GM18951 (cell line): ENCODE measurements around the gene CYTL1.
"Not testable (repeated sequence)": the region's sequence is repeated elsewhere in the genome, so short reads cannot be mapped to it uniquely, and the experiment has no call there.

ENCODE experiments used
- POLR2A ChIP-seq: IDR thresholded peaks from 4 replicates; pipeline ENCODE4 v1.6.1; 2011; ENCODE audit warnings: mild to moderate bottlenecking; ENCODE audit not compliant: insufficient read length, insufficient read depth; ENCODE audit errors: extremely low read depth
- in situ Hi-C: fragments of 300-500 bp; cut with MboI; formaldehyde crosslinking; loops from one replicate; pipeline ENCODE4 v1.12.0; 2022; ENCODE audit warnings: low sequenced_read_pairs, mixed read lengths, inconsistent platforms; ENCODE audit not compliant: unreplicated experiment

The CYTL1 gene

DNA sequence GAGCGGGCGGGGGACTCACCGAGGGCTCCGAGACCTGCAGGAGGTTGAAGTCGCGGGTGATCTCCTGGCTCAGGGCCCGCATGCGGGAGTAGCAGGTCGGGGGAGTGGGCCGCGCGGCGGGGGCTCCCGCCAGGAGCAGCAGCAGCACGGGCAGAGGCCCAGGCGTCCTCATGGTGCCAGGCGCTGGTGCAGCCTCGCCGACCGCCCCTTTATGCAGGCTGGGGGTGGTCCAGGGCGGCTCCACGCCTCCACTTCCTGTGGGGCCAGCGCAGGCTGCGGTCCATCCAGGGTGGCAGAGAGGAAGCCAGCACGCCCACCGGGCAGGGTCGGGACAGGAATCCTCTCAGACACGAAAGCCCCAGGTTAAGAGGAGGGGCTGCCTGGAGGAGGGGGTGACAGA lies at the start of gene CYTL1:
TSS of gene CYTL1 (minus strand) at position 185 of the 400 bp plus-strand sequence. CDS start at position 172, 13 bp downstream.
- in situ Hi-C loops = loop anchor here (25.0 kb wide), 1 partner anchor 793 kb away; no protein-coding TSS in a partner anchor
- TF ChIP-seq POLR2A = no peak

DNA sequence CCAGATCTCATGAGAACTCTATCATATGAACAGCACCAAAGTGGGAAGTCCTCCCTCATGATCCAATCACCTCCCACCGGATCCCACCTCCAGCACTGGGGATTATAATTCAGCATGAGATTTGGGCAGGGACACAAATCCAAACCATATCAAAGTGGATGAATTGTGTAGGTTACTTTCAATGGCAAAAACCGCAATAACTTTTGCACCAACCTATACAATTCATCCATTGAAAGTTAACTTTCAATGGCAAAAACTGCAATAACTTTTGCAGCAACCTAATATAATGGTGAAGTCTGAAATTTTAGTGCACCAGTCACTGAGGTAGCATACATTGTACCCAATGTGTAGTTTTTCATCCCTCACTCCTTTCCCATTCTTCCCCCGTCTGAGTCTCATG lies 48.6 kb upstream of the CYTL1 start:
- in situ Hi-C loops = no loop called here
- TF ChIP-seq POLR2A = no peak

GRCh38 chr4:5066968-5067367 lies 47.7 kb upstream of the CYTL1 start:
- in situ Hi-C loops = not testable (repeated sequence)

DNA sequence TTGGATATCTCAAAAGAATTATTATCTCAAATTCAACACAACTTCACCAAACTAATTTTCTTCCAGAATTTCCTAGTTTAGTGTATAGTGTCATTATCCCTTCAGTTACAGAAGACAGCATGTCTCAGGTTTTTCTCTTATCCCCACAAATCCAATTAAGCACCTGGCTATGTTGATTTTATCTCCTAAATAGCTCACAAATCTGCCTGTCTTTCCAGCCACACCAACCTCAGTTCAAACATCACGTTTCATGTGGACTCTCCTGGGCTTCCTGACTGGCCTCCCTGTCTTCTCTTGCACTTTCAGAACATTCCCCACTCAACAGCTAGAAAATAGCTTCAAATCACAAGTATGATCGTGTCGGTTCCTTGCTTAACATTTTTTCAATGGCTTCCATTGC lies 46.8 kb upstream of the CYTL1 start:
- TF ChIP-seq POLR2A = no peak
- in situ Hi-C loops = no loop called here

- in situ Hi-C loops = no loop called here
- no peak for TF ChIP-seq POLR2A
Observed at GRCh38 chr4:5055411-5055810, 36.2 kb upstream of the CYTL1 start.

DNA sequence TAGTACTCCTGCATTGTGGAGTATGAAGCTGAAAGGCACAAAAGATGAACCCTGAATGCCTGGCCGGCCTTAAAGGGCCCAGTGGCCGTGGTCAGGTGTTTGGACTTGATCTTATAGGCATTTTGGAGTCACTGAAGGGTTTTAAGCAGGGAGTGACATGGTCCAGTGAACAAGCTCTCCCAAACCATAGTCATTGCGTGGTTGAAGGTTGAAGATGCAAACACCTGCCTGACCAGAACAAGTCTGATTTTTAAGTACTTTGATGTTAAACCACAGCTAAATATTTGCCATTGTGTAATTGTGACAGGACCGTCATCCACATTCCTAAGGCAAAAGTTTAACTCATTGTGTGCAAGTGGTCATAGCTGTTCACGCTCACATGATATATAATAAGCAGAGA lies 35.3 kb upstream of the CYTL1 start:
- in situ Hi-C loops = no loop called here
- TF ChIP-seq POLR2A = no peak

- in situ Hi-C loops = no loop called here
Observed at GRCh38 chr4:5052726-5053425, 33.6 kb upstream of the CYTL1 start.

DNA sequence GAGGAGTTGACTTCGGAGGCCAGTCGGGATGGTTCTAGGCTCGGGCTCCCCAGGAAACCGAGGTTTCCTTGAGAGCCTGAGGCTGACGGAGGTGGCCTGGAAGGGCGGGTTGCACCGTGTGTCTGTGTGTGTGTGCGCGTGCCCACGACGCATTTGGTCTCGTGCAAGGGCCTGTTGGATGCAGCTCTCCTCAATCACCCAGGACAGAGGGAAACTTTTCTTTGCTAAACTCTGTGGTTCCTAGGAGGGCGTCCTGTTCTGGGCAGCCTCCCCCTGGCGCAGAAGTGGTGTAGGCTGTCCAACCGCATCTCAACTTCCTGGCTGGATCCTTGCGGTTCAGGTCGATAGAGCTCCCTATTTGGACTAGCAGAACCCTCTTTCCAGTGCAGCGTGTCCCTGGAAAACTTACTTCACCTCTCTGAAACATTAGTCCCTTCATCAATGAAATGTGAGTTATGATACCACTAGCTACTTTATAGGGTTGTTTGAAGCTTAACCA lies 33.0 kb upstream of the CYTL1 start:
- no peak for TF ChIP-seq POLR2A
- in situ Hi-C loops = no loop called here

More at GRCh38 chr4:5052726-5053425, 33.6 kb upstream of the CYTL1 start:
- TF ChIP-seq POLR2A = no peak

DNA sequence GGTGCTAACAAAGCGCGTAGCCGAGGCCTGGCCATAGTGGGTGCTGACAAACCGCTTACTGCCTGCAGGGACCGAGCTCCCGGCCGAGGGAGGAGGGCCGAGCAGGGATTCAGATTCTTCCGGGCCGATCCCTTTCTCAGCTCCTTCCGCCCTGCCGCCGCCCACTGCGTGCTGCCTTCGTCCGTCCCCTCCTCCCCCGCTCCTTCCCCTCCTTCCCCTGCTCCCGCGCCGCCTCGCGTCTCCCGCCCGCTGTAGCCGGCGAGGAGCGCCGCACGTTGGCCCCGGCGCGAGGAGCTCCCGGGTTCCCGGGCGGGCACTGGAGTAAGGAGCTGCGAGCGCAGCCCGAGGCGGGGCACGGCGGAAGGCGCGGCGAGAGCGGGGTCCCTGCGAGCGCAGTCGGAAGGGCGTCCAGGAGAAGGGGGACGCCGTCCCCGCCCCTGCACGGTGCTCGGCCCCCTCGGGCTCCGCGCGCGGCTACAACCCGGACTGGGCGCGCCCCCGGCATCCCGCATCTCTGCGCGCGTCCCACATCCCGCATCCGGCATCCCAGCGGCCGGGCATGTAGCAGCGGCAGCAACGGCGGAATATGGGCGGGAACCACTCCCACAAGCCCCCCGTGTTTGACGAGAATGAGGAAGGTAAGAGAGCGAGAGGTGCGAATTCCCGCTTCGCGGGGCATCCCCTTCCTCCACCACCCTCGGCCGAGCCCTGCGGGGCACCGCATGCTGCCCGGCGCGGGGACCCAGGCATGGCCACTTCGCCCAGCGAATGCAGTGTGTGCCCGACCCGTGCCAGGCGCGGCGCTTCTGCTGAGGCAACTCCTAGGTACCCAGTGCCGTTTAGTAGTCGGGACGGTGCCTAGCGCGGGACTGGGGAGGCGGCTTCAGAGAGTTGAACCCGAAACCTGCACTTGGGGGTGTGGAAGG lies 32.3 kb upstream of the CYTL1 start, which contains the start of gene STK32B:
TSS of gene STK32B (plus strand) at position 203 of the 926 bp plus-strand sequence.
- TF ChIP-seq POLR2A = no peak
- in situ Hi-C loops = no loop called here

DNA sequence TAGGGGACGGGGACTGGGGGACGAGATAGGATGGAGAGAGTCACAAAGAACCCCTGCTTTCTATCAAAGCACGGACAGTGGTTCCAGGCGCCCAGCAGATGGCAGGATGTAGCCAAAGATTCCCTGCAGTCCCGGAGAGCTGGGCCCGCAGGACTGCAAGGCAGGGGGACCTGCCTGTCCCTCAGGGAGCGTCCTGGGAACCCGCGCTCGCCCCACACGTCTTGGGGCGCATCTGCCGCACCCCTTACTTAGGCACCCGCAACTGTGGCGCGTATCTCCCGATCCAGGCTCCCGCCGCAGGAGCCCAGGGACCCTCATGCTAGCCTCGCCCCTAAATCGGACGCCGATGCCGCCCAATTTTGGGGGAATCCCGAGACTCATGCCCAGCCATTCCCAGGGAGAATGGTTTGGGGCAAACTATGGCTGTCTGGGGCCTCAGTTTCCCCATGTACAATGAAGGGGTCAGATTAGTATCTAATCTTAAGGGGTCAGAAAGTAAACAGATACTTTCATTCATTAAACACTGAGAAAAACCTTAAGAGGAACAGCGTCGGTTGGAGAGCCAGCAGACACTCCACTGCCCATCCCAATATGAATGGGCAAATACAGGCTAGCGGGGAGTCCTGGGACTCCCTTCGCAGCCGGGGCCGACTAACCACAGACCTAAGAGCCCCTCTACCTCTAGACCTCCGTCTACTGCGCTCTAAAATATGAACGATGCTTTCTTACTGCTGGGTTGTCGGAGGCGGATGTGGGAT lies 31.4 kb upstream of the CYTL1 start:
- in situ Hi-C loops = no loop called here
- TF ChIP-seq POLR2A = no peak

GRCh38 chr4:5048721-5049120 lies 29.5 kb upstream of the CYTL1 start:
- no peak for TF ChIP-seq POLR2A
- in situ Hi-C loops = no loop called here

- in situ Hi-C loops = no loop called here
Observed at GRCh38 chr4:5045097-5045496, 25.8 kb upstream of the CYTL1 start.

GRCh38 chr4:5044341-5044740 lies 25.1 kb upstream of the CYTL1 start:
- TF ChIP-seq POLR2A = no peak

More at GRCh38 chr4:5045097-5045496, 25.8 kb upstream of the CYTL1 start:
- TF ChIP-seq POLR2A = no peak

DNA sequence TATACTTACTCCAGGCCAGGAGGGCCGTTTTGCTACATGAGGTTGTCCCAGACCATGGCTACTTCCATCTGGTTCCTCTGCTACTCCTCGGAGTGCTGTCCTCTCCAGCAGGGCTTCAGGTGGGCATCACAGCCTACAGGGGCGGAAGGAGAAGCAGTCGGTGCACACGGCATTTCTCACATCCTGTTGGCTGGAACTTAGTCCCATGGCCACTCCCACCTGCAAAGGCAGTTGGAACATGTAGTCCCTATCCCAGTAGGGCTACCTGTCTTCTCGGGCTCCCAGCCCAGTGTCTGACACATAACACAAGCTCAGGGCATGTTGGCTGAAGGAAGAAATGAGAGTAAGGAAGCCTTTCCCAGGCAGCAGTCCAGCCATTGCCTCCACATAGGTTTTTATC lies 24.3 kb upstream of the CYTL1 start:
- TF ChIP-seq POLR2A = no peak
- in situ Hi-C loops = no loop called here

More at GRCh38 chr4:5044341-5044740, 25.1 kb upstream of the CYTL1 start:
- in situ Hi-C loops = no loop called here
